HEK293 (cell line): Measurements from ENCODE around the gene KLHDC3.

ENCODE experiments used
- BCL11B ChIP-seq: fragments of 450-650 bp; formaldehyde crosslinking; IDR thresholded peaks from 2 replicates; pipeline ENCODE4 v1.5.1; 2016; ENCODE audit warnings: low read depth, missing biosample characterization, missing genetic modification characterization
- OVOL3 ChIP-seq: fragments of 450-650 bp; formaldehyde crosslinking; IDR thresholded peaks from 2 replicates; pipeline ENCODE4 v1.5.1; 2016; ENCODE audit warnings: missing biosample characterization, missing genetic modification characterization
- TCF7L2 ChIP-seq: IDR thresholded peaks from 2 replicates; pipeline ENCODE4 v1.6.1; 2011; ENCODE audit warnings: low read depth, mild to moderate bottlenecking, inconsistent platforms, low read length, moderate library complexity, borderline replicate concordance
- ZBTB48 ChIP-seq: fragments of 450-650 bp; formaldehyde crosslinking; IDR thresholded peaks from 2 replicates; pipeline ENCODE4 v1.5.1; 2016; ENCODE audit warnings: missing biosample characterization, missing genetic modification characterization
- ZFP37 ChIP-seq: fragments of 450-650 bp; formaldehyde crosslinking; IDR thresholded peaks from 2 replicates; pipeline ENCODE4 v1.5.1; 2016; ENCODE audit warnings: missing biosample characterization, missing genetic modification characterization
- ZFP41 ChIP-seq: fragments of 450-650 bp; formaldehyde crosslinking; IDR thresholded peaks from 2 replicates; pipeline ENCODE4 v1.5.1; 2016; ENCODE audit warnings: missing biosample characterization, missing genetic modification characterization, borderline replicate concordance
- ZNF140 ChIP-seq: fragments of 450-650 bp; formaldehyde crosslinking; IDR thresholded peaks from 2 replicates; pipeline ENCODE4 v1.5.1; 2016; ENCODE audit warnings: missing biosample characterization, missing genetic modification characterization
- ZNF157 ChIP-seq: fragments of 450-650 bp; formaldehyde crosslinking; IDR thresholded peaks from 2 replicates; pipeline ENCODE4 v1.5.1; 2016; ENCODE audit warnings: missing biosample characterization, missing genetic modification characterization
- ZNF16 ChIP-seq: fragments of 450-650 bp; formaldehyde crosslinking; IDR thresholded peaks from 2 replicates; pipeline ENCODE4 v1.5.1; 2016; ENCODE audit warnings: low read depth, missing biosample characterization, missing genetic modification characterization
- ZNF184 ChIP-seq: fragments of 450-650 bp; IDR thresholded peaks from 2 replicates; pipeline ENCODE4 v1.5.1; 2018; ENCODE audit warnings: missing biosample characterization, mild to moderate bottlenecking, missing genetic modification characterization
- ZNF2 ChIP-seq: fragments of 450-650 bp; formaldehyde crosslinking; IDR thresholded peaks from 2 replicates; pipeline ENCODE4 v1.5.1; 2016; ENCODE audit warnings: missing biosample characterization, missing genetic modification characterization
- ZNF202 ChIP-seq: fragments of 450-650 bp; formaldehyde crosslinking; IDR thresholded peaks from 2 replicates; pipeline ENCODE4 v1.5.1; 2016; ENCODE audit warnings: missing biosample characterization, missing genetic modification characterization, borderline replicate concordance
- ZNF23 ChIP-seq: fragments of 450-650 bp; formaldehyde crosslinking; IDR thresholded peaks from 2 replicates; pipeline ENCODE4 v1.5.1; 2016; ENCODE audit warnings: missing biosample characterization, missing genetic modification characterization, borderline replicate concordance
- ZNF302 ChIP-seq: fragments of 450-650 bp; formaldehyde crosslinking; IDR thresholded peaks from 2 replicates; pipeline ENCODE4 v1.5.1; 2016; ENCODE audit warnings: missing biosample characterization, missing genetic modification characterization, low read depth
- ZNF350 ChIP-seq: fragments of 450-650 bp; formaldehyde crosslinking; IDR thresholded peaks from 2 replicates; pipeline ENCODE4 v1.5.0; 2017; ENCODE audit warnings: missing biosample characterization, mild to moderate bottlenecking, missing genetic modification characterization
- ZNF366 ChIP-seq: fragments of 450-650 bp; formaldehyde crosslinking; conservative IDR thresholded peaks from 2 replicates; pipeline ENCODE4 v1.5.1; 2016; ENCODE audit warnings: missing biosample characterization, missing genetic modification characterization
- ZNF423 ChIP-seq: fragments of 450-650 bp; formaldehyde crosslinking; IDR thresholded peaks from 2 replicates; pipeline ENCODE4 v1.5.1; 2016; ENCODE audit warnings: missing biosample characterization, missing genetic modification characterization
- ZNF544 ChIP-seq: fragments of 450-650 bp; formaldehyde crosslinking; IDR thresholded peaks from 2 replicates; pipeline ENCODE4 v1.5.0; 2017; ENCODE audit warnings: missing biosample characterization, missing genetic modification characterization
- ZNF549 ChIP-seq: fragments of 450-650 bp; IDR thresholded peaks from 2 replicates; pipeline ENCODE4 v1.5.1; 2018; ENCODE audit warnings: missing biosample characterization, missing genetic modification characterization, mild to moderate bottlenecking, inconsistent platforms, moderate library complexity
- ZNF701 ChIP-seq: fragments of 450-650 bp; formaldehyde crosslinking; IDR thresholded peaks from 2 replicates; pipeline ENCODE4 v1.5.1; 2016; ENCODE audit warnings: missing biosample characterization, missing genetic modification characterization
- ZNF792 ChIP-seq: fragments of 450-650 bp; formaldehyde crosslinking; IDR thresholded peaks from 2 replicates; pipeline ENCODE4 v1.5.1; 2016; ENCODE audit warnings: missing biosample characterization, missing genetic modification characterization
- ZSCAN30 ChIP-seq: fragments of 450-650 bp; IDR thresholded peaks from 2 replicates; pipeline ENCODE4 v1.5.1; 2018; ENCODE audit warnings: missing biosample characterization, mild to moderate bottlenecking, missing genetic modification characterization, moderate library complexity
- TF ChIP-seq, protein P1 (sequence below): fragments of 450-650 bp; formaldehyde crosslinking; IDR thresholded peaks from 2 replicates; pipeline ENCODE4 v1.5.1; 2016; ENCODE audit warnings: missing biosample characterization, missing genetic modification characterization
- TF ChIP-seq, protein P2 (sequence below): fragments of 450-650 bp; formaldehyde crosslinking; IDR thresholded peaks from 2 replicates; pipeline ENCODE4 v1.5.1; 2016; ENCODE audit warnings: missing biosample characterization, missing genetic modification characterization
- TF ChIP-seq, protein P3 (sequence below): fragments of 450-650 bp; formaldehyde crosslinking; IDR thresholded peaks from 2 replicates; pipeline ENCODE4 v1.5.0; 2017; ENCODE audit warnings: missing biosample characterization, missing genetic modification characterization, borderline replicate concordance
- TF ChIP-seq, protein P4 (sequence below): fragments of 450-650 bp; formaldehyde crosslinking; IDR thresholded peaks from 2 replicates; pipeline ENCODE4 v1.5.1; 2016; ENCODE audit warnings: missing biosample characterization, missing genetic modification characterization
- TF ChIP-seq, protein P5 (sequence below): fragments of 450-650 bp; IDR thresholded peaks from 2 replicates; pipeline ENCODE4 v1.5.1; 2018; ENCODE audit warnings: missing biosample characterization, mild to moderate bottlenecking, missing genetic modification characterization
- TF ChIP-seq, protein P6 (sequence below): fragments of 450-650 bp; formaldehyde crosslinking; IDR thresholded peaks from 2 replicates; pipeline ENCODE4 v1.5.1; 2016; ENCODE audit warnings: missing biosample characterization, missing genetic modification characterization

KLHDC3 gene

DNA sequence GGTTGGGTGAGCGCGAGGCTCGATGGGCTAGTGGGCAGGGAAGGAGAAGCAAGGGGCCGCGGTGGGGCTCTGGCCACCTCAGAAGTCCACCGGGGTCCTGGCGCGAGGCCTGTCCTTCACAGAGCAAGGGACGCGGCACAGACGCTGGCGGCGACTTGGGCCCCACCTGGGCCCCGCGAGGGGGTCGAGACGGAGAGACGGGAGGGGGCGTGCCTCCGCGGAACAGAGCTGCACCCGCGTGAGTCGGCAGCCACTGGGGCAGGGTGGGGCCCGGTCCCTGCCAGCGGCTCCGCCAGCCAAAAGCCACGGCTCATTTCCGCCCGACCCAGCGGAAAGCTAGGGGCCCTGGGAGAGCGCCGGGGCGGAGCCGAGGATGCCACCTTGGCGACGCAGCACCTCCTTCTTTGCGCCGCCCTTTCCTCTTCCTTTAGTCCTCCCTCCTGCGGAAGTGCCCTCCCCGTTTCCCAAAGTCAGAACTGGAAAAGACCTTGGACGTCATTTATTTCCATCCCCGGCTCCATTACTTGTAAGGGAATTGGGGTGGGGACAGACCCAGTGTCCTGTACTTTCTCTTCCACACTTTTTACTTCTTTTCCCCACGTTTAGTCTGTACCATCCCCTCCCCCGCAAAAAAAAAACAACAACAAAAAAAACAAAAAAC lies 39.6 kb downstream of the KLHDC3 start, which contains the start of gene CUL7 (continued):
- TF ChIP-seq ZNF423 (tag by site-specific recombination): no peak
- no peak for TF ChIP-seq TCF7L2
- peak; percentile 63; the same call in 1 of the 2 replicates for TF ChIP-seq ZNF2 (tag by site-specific recombination)
- no peak for TF ChIP-seq ZNF23 (tag by site-specific recombination)
- TF ChIP-seq, protein P1, sequence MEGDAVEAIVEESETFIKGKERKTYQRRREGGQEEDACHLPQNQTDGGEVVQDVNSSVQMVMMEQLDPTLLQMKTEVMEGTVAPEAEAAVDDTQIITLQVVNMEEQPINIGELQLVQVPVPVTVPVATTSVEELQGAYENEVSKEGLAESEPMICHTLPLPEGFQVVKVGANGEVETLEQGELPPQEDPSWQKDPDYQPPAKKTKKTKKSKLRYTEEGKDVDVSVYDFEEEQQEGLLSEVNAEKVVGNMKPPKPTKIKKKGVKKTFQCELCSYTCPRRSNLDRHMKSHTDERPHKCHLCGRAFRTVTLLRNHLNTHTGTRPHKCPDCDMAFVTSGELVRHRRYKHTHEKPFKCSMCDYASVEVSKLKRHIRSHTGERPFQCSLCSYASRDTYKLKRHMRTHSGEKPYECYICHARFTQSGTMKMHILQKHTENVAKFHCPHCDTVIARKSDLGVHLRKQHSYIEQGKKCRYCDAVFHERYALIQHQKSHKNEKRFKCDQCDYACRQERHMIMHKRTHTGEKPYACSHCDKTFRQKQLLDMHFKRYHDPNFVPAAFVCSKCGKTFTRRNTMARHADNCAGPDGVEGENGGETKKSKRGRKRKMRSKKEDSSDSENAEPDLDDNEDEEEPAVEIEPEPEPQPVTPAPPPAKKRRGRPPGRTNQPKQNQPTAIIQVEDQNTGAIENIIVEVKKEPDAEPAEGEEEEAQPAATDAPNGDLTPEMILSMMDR (tag by site-specific recombination): peak; percentile 77; the same call in 1 of the 2 replicates
- TF ChIP-seq ZNF140: no peak
- TF ChIP-seq ZSCAN30: peak; percentile 85
- TF ChIP-seq ZNF157: no peak
- TF ChIP-seq ZFP37 (tag by site-specific recombination): peak; percentile 84; the same call in 1 of the 2 replicates
- TF ChIP-seq, protein P2, sequence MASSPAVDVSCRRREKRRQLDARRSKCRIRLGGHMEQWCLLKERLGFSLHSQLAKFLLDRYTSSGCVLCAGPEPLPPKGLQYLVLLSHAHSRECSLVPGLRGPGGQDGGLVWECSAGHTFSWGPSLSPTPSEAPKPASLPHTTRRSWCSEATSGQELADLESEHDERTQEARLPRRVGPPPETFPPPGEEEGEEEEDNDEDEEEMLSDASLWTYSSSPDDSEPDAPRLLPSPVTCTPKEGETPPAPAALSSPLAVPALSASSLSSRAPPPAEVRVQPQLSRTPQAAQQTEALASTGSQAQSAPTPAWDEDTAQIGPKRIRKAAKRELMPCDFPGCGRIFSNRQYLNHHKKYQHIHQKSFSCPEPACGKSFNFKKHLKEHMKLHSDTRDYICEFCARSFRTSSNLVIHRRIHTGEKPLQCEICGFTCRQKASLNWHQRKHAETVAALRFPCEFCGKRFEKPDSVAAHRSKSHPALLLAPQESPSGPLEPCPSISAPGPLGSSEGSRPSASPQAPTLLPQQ: peak; percentile 100
- TF ChIP-seq ZNF792 (tag by site-specific recombination): no peak
- TF ChIP-seq ZBTB48 (tag by site-specific recombination): peak; percentile 96
- TF ChIP-seq ZNF549 (tag by site-specific recombination): no peak
- no peak for TF ChIP-seq ZNF350 (tag by site-specific recombination)
- TF ChIP-seq ZNF202 (tag by site-specific recombination): no peak
- TF ChIP-seq, protein P3, sequence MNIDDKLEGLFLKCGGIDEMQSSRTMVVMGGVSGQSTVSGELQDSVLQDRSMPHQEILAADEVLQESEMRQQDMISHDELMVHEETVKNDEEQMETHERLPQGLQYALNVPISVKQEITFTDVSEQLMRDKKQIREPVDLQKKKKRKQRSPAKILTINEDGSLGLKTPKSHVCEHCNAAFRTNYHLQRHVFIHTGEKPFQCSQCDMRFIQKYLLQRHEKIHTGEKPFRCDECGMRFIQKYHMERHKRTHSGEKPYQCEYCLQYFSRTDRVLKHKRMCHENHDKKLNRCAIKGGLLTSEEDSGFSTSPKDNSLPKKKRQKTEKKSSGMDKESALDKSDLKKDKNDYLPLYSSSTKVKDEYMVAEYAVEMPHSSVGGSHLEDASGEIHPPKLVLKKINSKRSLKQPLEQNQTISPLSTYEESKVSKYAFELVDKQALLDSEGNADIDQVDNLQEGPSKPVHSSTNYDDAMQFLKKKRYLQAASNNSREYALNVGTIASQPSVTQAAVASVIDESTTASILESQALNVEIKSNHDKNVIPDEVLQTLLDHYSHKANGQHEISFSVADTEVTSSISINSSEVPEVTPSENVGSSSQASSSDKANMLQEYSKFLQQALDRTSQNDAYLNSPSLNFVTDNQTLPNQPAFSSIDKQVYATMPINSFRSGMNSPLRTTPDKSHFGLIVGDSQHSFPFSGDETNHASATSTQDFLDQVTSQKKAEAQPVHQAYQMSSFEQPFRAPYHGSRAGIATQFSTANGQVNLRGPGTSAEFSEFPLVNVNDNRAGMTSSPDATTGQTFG (tag by site-specific recombination): no peak
- no peak for TF ChIP-seq ZNF544 (tag by site-specific recombination)
- TF ChIP-seq ZNF701 (tag by site-specific recombination): no peak
- TF ChIP-seq ZNF16 (tag by site-specific recombination): no peak
- no peak for TF ChIP-seq BCL11B (tag by site-specific recombination)
- no peak for TF ChIP-seq ZNF302 (tag by site-specific recombination)
- peak; percentile 95 for TF ChIP-seq ZNF366 (tag by site-specific recombination)
- TF ChIP-seq ZFP41 (tag by site-specific recombination): no peak
- TF ChIP-seq OVOL3 (tag by site-specific recombination): 0 out of 2 replicates have a peak, but pooled peaks have one; percentile 39
- TF ChIP-seq, protein P4, sequence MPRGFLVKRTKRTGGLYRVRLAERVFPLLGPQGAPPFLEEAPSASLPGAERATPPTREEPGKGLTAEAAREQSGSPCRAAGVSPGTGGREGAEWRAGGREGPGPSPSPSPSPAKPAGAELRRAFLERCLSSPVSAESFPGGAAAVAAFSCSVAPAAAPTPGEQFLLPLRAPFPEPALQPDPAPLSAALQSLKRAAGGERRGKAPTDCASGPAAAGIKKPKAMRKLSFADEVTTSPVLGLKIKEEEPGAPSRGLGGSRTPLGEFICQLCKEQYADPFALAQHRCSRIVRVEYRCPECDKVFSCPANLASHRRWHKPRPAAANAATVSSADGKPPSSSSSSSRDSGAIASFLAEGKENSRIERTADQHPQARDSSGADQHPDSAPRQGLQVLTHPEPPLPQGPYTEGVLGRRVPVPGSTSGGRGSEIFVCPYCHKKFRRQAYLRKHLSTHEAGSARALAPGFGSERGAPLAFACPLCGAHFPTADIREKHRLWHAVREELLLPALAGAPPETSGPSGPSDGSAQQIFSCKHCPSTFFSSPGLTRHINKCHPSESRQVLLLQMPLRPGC (tag by site-specific recombination): 0 out of 2 replicates have a peak, but pooled peaks have one; percentile 33
- TF ChIP-seq, protein P5, sequence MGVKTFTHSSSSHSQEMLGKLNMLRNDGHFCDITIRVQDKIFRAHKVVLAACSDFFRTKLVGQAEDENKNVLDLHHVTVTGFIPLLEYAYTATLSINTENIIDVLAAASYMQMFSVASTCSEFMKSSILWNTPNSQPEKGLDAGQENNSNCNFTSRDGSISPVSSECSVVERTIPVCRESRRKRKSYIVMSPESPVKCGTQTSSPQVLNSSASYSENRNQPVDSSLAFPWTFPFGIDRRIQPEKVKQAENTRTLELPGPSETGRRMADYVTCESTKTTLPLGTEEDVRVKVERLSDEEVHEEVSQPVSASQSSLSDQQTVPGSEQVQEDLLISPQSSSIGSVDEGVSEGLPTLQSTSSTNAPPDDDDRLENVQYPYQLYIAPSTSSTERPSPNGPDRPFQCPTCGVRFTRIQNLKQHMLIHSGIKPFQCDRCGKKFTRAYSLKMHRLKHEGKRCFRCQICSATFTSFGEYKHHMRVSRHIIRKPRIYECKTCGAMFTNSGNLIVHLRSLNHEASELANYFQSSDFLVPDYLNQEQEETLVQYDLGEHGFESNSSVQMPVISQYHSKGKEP: peak; percentile 34; the same call in 1 of the 2 replicates
- TF ChIP-seq ZNF184 (tag by site-specific recombination): no peak
- TF ChIP-seq, protein P6, sequence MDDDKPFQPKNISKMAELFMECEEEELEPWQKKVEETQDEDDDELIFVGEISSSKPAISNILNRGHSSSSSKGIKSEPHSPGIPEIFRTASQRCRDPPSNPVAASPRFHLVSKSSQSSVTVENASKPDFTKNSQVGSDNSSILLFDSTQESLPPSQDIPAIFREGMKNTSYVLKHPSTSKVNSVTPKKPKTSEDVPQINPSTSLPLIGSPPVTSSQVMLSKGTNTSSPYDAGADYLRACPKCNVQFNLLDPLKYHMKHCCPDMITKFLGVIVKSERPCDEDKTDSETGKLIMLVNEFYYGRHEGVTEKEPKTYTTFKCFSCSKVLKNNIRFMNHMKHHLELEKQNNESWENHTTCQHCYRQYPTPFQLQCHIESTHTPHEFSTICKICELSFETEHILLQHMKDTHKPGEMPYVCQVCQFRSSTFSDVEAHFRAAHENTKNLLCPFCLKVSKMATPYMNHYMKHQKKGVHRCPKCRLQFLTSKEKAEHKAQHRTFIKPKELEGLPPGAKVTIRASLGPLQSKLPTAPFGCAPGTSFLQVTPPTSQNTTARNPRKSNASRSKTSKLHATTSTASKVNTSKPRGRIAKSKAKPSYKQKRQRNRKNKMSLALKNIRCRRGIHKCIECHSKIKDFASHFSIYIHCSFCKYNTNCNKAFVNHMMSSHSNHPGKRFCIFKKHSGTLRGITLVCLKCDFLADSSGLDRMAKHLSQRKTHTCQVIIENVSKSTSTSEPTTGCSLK (tag by site-specific recombination): no peak
